22Rv1 (cell line): ENCODE results near the gene CFDP1.

ENCODE experiments used
- CTCF ChIP-seq: fragments of 450-650 bp; IDR thresholded peaks from 2 replicates; pipeline ENCODE4 v1.5.1; 2017; ENCODE audit warnings: mild to moderate bottlenecking
- ZFX ChIP-seq: fragments of 450-650 bp; IDR thresholded peaks from 2 replicates; pipeline ENCODE4 v1.6.1; 2017; ENCODE audit warnings: antibody characterized with exemption, borderline replicate concordance

DNA sequence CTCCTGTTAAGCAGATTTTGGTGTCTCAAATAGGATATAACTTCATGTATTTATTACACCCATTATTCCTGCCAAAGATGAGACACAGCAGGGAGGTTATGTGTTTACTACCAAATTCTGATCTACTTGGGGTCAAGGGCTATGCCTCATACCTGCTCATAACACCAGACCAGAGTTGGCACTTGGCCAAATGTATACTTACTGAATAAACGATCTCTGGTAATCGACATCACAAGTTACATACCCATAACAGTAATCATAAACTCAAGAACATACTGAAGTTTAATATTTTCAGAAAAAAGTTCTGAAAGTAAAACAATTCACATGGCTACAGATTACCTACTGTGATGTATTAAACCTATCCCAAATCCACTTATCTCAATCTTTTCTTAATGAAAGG is 28.3 kb upstream of the CFDP1 start:
- TF ChIP-seq CTCF (no peak), ZFX (no peak)
